Measurements from ENCODE around the gene ENAH.

Gene ENAH

DNA sequence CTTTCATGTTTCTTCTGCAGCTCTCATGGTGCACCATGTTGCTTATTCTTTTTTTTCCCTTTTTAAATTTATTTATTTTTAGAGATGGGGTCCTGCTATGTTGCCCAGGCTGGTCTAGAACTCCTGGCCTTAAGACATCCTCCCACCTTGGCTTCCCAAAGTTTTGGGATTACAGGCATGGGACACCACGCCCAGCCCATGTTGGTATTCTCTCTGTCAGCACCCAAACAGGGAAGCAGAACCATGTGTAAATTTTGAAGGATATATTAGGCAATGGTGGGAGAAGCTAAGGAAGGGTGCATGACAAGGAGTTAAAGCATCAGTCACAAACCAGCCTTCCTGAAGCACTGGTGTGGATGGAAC lies 39.6 kb upstream of the ENAH start:
- TF ChIP-seq REST (IDR thresholded peaks at IDR 0.05; ENCODE audit: insufficient read depth in 1 of 2, low read depth in 2 of 2, low read length in 2 of 2) = no peak
- no peak for TF ChIP-seq SIN3A (IDR thresholded peaks at IDR 0.05; ENCODE audit: borderline replicate concordance, insufficient read depth, low read length)

GRCh38 chr1:225691861-225692516 lies 39.1 kb upstream of the ENAH start:
- TF ChIP-seq SIN3A (IDR thresholded peaks at IDR 0.05; ENCODE audit: borderline replicate concordance, insufficient read depth, low read length) = no peak
- TF ChIP-seq REST (IDR thresholded peaks at IDR 0.05; ENCODE audit: insufficient read depth in 1 of 2, low read depth in 2 of 2, low read length in 2 of 2) = no peak
- no peak for TF ChIP-seq FOXP2 (optimal IDR thresholded peaks at IDR 0.05; ENCODE audit: borderline replicate concordance, extremely low read depth, extremely low read length, insufficient read depth)
- no peak for TF ChIP-seq TAF1 (IDR thresholded peaks at IDR 0.05; ENCODE audit: borderline replicate concordance, insufficient read depth, low read length)
- TF ChIP-seq POLR2AphosphoS5 (IDR thresholded peaks at IDR 0.05; ENCODE audit: low read depth, low read length) = no peak

DNA sequence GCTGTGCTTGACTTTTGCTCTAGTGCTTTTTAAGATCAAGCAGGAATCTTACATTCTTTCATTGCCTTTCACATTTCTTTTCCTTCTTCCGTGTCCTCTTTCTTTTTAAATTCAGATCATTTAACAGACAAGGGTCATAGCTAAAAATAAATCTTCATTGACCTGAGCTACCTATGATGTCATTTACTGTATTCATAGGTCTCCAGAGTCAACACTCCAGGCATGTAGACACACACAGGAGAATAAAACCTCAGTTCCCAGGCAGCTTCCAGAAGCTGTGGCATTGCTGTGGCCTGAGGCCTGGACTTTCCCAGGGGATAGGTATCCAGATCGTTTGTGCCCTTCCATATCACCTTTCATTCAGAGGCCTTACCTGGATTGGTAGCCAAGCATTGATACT lies 38.5 kb upstream of the ENAH start:
- TF ChIP-seq POLR2AphosphoS5 (IDR thresholded peaks at IDR 0.05; ENCODE audit: low read depth, low read length) (no peak), REST (IDR thresholded peaks at IDR 0.05; ENCODE audit: insufficient read depth in 1 of 2, low read depth in 2 of 2, low read length in 2 of 2) (no peak), FOXP2 (optimal IDR thresholded peaks at IDR 0.05; ENCODE audit: borderline replicate concordance, extremely low read depth, extremely low read length, insufficient read depth) (no peak), TAF1 (IDR thresholded peaks at IDR 0.05; ENCODE audit: borderline replicate concordance, insufficient read depth, low read length) (no peak), SIN3A (IDR thresholded peaks at IDR 0.05; ENCODE audit: borderline replicate concordance, insufficient read depth, low read length) (no peak)

GRCh38 chr1:225689882-225690459 lies 37.0 kb upstream of the ENAH start:
- TF ChIP-seq TAF1 (IDR thresholded peaks at IDR 0.05; ENCODE audit: borderline replicate concordance, insufficient read depth, low read length) (no peak), REST (IDR thresholded peaks at IDR 0.05; ENCODE audit: insufficient read depth in 1 of 2, low read depth in 2 of 2, low read length in 2 of 2) (no peak), FOXP2 (optimal IDR thresholded peaks at IDR 0.05; ENCODE audit: borderline replicate concordance, extremely low read depth, extremely low read length, insufficient read depth) (no peak), POLR2AphosphoS5 (IDR thresholded peaks at IDR 0.05; ENCODE audit: low read depth, low read length) (no peak)

DNA sequence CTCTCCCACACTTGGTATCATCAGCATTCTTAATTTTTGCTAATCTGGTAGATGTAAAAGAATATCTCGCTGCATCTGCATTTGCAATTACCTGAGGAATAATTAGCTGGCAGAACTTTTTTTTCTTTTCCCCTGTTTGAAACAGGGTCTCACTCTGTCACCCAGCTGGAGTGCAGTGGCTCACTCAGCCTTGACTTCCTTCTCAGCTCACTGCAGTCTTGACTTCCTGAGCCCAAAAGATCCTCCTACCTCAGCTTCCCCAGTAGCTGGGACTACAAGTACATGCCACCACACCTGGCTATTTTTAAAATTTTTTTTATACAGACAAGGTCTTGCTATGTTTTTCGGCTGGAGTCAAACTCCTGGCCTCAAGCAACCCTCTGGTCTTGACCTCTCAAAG lies 35.4 kb upstream of the ENAH start:
- TF ChIP-seq SIN3A (IDR thresholded peaks at IDR 0.05; ENCODE audit: borderline replicate concordance, insufficient read depth, low read length) = no peak
- TF ChIP-seq FOXP2 (optimal IDR thresholded peaks at IDR 0.05; ENCODE audit: borderline replicate concordance, extremely low read depth, extremely low read length, insufficient read depth) = no peak
- TF ChIP-seq TAF1 (IDR thresholded peaks at IDR 0.05; ENCODE audit: borderline replicate concordance, insufficient read depth, low read length) = no peak
- no peak for TF ChIP-seq POLR2AphosphoS5 (IDR thresholded peaks at IDR 0.05; ENCODE audit: low read depth, low read length)
- no peak for TF ChIP-seq REST (IDR thresholded peaks at IDR 0.05; ENCODE audit: insufficient read depth in 1 of 2, low read depth in 2 of 2, low read length in 2 of 2)
